Transverse colon (tissue), 4 donors: ENCODE measurements around the gene PCID2.

Experiments
- CTCF ChIP-seq, 5 experiments: fragments of 200-600 bp in 3 of 5; fragments of 450-650 bp in 2 of 5; sonication (generic) in 3 of 5; IDR thresholded peaks; 1 replicate in 2 of 5; 2 replicates in 3 of 5; pipeline ENCODE4 v1.5.1; 2016 to 2017; ENCODE audit warnings: antibody characterized with exemption in 5 of 5, inconsistent platforms in 3 of 5, mild to moderate bottlenecking in 2 of 5, moderate library complexity in 1 of 5
- POLR2A ChIP-seq: fragments of 450-650 bp; IDR thresholded peaks from one replicate; pipeline ENCODE4 v1.6.1; 2016; ENCODE audit warnings: antibody characterized with exemption, mild to moderate bottlenecking, moderate library complexity
- POLR2AphosphoS5 ChIP-seq, 3 donors: sonication (generic); formaldehyde crosslinking; IDR thresholded peaks; one replicate each; pipeline ENCODE4 v1.6.1; 2016; ENCODE audit warnings: antibody characterized with exemption in 3 of 3

GRCh38 chr13:113138792-113139551 lies 69.5 kb downstream of the PCID2 start:
- TF ChIP-seq CTCF (IDR thresholded peaks at IDR 0.05) = no peak
- TF ChIP-seq POLR2AphosphoS5 (IDR thresholded peaks at IDR 0.05) = no peak
- no peak for TF ChIP-seq POLR2A
